Neural crest cell (in vitro differentiated cells): ENCODE measurements around the gene PRRX1. TPM values are rescaled to one million over a fixed set of nuclear protein-coding genes. Genes with fewer than 3 reads are reported as not detected.

Experiments used
- DNase-seq: peaks from one replicate; pipeline ENCODE4 v3.0.0; 2021; ENCODE audit warnings: low read depth, mixed read lengths, low spot score
- H3K27ac Mint-ChIP-seq: one replicate; pipeline ENCODE4 v1.8.0; 2021; ENCODE audit warnings: mild to moderate bottlenecking, mixed read lengths; ENCODE audit not compliant: unreplicated experiment
- H3K27me3 Mint-ChIP-seq: 2 replicates; pipeline ENCODE4 v1.8.0; 2021; ENCODE audit warnings: low read depth, mild to moderate bottlenecking, mixed read lengths
- H3K36me3 Mint-ChIP-seq: 2 replicates; pipeline ENCODE4 v1.8.0; 2021; ENCODE audit warnings: low read depth, mild to moderate bottlenecking, mixed read lengths
- H3K4me1 Mint-ChIP-seq: 2 replicates; pipeline ENCODE4 v1.8.0; 2021; ENCODE audit warnings: mixed read lengths
- H3K4me3 Mint-ChIP-seq: one replicate; pipeline ENCODE4 v1.8.0; 2021; ENCODE audit warnings: mild to moderate bottlenecking, mixed read lengths
- H3K9me3 Mint-ChIP-seq: 2 replicates; pipeline ENCODE4 v1.8.0; 2021; ENCODE audit warnings: mixed read lengths
- CTCF ChIP-seq: fragments of 200-600 bp; sonication (generic); conservative IDR thresholded peaks from 2 replicates; pipeline ENCODE4 v1.5.0; 2021; ENCODE audit warnings: antibody characterized with exemption, mild to moderate bottlenecking
- total RNA-seq: library from RNA; stranded (reverse); gene quantifications from 2 replicates; pipeline ENCODE4 v1.2.1, GENCODE V29; 2021

The PRRX1 gene
- total RNA-seq, 1 donor from 2014 or later, result 4.1 TPM

- no peaks in the 10 kb centered on the region for H3K27me3 Mint-ChIP-seq
- H3K36me3 Mint-ChIP-seq, result no peaks in the 10 kb centered on the region
- no peaks in the 10 kb centered on the region for H3K9me3 Mint-ChIP-seq
- no peak overlapping the region for H3K27ac Mint-ChIP-seq
- H3K4me1 Mint-ChIP-seq, result peaks cover 4% of the 10 kb centered on the region
- DNase-seq, result no peak
- TF ChIP-seq CTCF, result no peak
- no peak overlapping the region for H3K4me3 Mint-ChIP-seq
Observed at GRCh38 chr1:170711682-170712081, 47.8 kb downstream of the PRRX1 start.

DNA sequence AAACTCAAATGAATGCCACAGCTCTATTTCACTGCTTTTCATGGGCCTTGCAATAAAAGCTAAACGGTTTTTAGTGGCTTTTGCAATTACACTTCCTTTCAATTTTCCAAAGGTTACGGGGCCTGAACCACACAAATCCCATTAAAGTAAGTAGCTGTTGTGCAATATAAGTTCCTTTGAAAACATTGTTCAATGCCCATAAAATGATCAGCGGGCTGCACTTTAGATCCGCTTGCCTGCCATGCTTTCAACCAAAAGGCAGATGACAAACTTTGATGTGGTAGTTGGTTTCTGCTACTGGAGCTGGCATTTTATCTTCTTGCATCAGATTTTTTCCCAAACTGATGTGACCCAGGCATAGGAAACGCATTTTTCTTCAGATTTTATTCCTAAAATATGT is 50.2 kb downstream of the PRRX1 start:
- Mint-ChIP-seq H3K4me3 (no peak overlapping the region), H3K36me3 (no peaks in the 10 kb centered on the region)

GRCh38 chr1:170714938-170715337 is 51.0 kb downstream of the PRRX1 start:
- H3K27ac Mint-ChIP-seq, result no peak overlapping the region
- no peaks in the 10 kb centered on the region for H3K36me3 Mint-ChIP-seq
- no peak for DNase-seq
- no peak overlapping the region for H3K4me3 Mint-ChIP-seq
- H3K27me3 Mint-ChIP-seq, result no peaks in the 10 kb centered on the region
- no peaks in the 10 kb centered on the region for H3K4me1 Mint-ChIP-seq
- H3K9me3 Mint-ChIP-seq, result no peaks in the 10 kb centered on the region
- no peak for TF ChIP-seq CTCF

More for the DNA sequence above, 50.2 kb downstream of the PRRX1 start:
- DNase-seq, result no peak
- Mint-ChIP-seq H3K27me3 (no peaks in the 10 kb centered on the region), H3K27ac (no peak overlapping the region), H3K4me1 (no peaks in the 10 kb centered on the region), H3K9me3 (no peaks in the 10 kb centered on the region)
- TF ChIP-seq CTCF, result no peak

DNA sequence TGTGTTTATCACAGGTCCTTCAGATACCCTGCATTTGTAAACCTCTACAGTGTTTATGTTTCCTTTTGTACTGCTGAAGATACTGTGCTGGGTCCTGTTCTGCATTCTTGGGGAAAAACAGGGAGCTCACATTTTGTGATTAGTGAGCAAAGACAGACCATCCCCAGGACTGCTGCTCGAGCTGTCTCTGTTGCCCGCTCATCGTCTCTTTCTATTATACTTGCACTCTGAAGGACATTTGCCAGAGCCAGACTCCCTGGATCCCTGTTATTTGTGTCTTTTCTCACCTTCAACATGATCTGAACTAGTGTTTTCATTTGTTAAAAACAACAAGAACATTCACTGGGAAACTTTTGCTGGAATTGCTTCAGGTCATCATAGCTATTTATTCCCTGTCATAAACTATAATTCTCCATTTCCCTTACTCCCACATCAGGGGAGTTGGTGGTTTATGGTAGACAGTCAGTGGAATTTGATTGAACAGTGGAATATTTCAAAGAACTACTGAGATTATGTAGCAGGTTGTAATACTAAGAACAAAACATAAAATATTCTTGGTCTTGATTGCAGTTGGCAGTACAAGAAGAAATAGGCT is 53.0 kb downstream of the PRRX1 start:
- no peak overlapping the region for H3K27ac Mint-ChIP-seq

DNA sequence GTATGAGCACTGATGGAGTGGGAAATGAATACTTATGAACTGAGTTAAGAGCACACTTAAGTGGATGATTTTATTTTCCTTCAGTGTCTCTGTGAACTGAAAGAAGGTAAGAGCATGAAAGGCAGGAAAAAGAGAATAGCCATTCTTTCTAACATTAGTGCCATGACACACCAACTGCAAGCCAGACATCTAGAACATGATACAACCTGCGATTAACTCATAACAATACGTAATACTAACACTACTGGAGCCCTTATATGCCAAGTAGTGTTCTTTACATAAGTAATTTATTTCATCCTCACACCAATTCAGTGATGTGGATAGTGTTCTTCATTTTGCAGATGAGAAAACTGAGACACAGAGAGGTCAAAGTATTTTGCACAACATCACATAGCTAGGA is 56.7 kb downstream of the PRRX1 start:
- H3K4me1 Mint-ChIP-seq, result no peaks in the 10 kb centered on the region
- H3K27me3 Mint-ChIP-seq, result no peaks in the 10 kb centered on the region
- DNase-seq, result no peak
- TF ChIP-seq CTCF, result no peak
- H3K4me3 Mint-ChIP-seq, result no peak overlapping the region
- H3K36me3 Mint-ChIP-seq, result no peaks in the 10 kb centered on the region
- H3K9me3 Mint-ChIP-seq, result no peaks in the 10 kb centered on the region
- no peak overlapping the region for H3K27ac Mint-ChIP-seq

More for the DNA sequence above, 53.0 kb downstream of the PRRX1 start:
- no peak overlapping the region for H3K4me3 Mint-ChIP-seq
- no peak for TF ChIP-seq CTCF
- no peaks in the 10 kb centered on the region for H3K36me3 Mint-ChIP-seq
- H3K27me3 Mint-ChIP-seq, result no peaks in the 10 kb centered on the region
- no peaks in the 10 kb centered on the region for H3K4me1 Mint-ChIP-seq
- DNase-seq, result no peak
- H3K9me3 Mint-ChIP-seq, result no peaks in the 10 kb centered on the region
